Thoracic aorta (tissue), 2 donors: Measurements from ENCODE around the gene REG3A. TPM values are rescaled to one million over a fixed set of nuclear protein-coding genes. Genes with fewer than 3 reads are reported as not detected.

Experiments used
- ATAC-seq: fragments of 150-250 bp; one replicate; pipeline ENCODE4 v1.8.0; 2017; ENCODE audit warnings: low read depth; ENCODE audit not compliant: insufficient number of reproducible peaks, low FRiP score
- DNase-seq: peaks from one replicate; pipeline ENCODE4 v3.0.0-alpha.2; 2020; ENCODE audit warnings: low spot score
- H3K27ac ChIP-seq, 2 donors: fragments of 200-600 bp; sonication (generic); 1 replicate in 1 of 2; 2 replicates in 1 of 2; pipeline ENCODE4 v1.5.1; 2016; ENCODE audit warnings: mild to moderate bottlenecking in 2 of 2, moderate library complexity in 2 of 2
- H3K27me3 ChIP-seq: fragments of 200-600 bp; sonication (generic); replicated peaks from 2 replicates; pipeline ENCODE4 v1.6.0; 2016; ENCODE audit warnings: mild to moderate bottlenecking; ENCODE audit not compliant: insufficient read depth
- H3K36me3 ChIP-seq: fragments of 200-600 bp; sonication (generic); one replicate; pipeline ENCODE4 v1.5.1; 2016
- H3K4me1 ChIP-seq, 2 donors: fragments of 200-600 bp; sonication (generic); 1 replicate in 1 of 2; 2 replicates in 1 of 2; pipeline versions ENCODE4 v1.5.1 to v1.6.0; 2016; ENCODE audit warnings: low read depth in 2 of 2, mild to moderate bottlenecking in 1 of 2; ENCODE audit not compliant: control insufficient read depth in 1 of 2
- H3K4me3 ChIP-seq: fragments of 200-600 bp; sonication (generic); 2 replicates; pipeline ENCODE4 v1.5.1; 2016; ENCODE audit warnings: mild to moderate bottlenecking
- H3K9me3 ChIP-seq: fragments of 200-600 bp; sonication (generic); 2 replicates; pipeline ENCODE4 v1.5.1; 2016
- CTCF ChIP-seq: fragments of 200-600 bp; sonication (generic); IDR thresholded peaks from one replicate; pipeline ENCODE4 v1.5.1; 2019; ENCODE audit warnings: antibody characterized with exemption
- total RNA-seq, 2 donors: library from RNA; depleted of rRNA; stranded (reverse); fragments of >200 nt; gene quantifications; one replicate each; pipeline versions ENCODE4 v1.1.0 to v1.2.3, GENCODE V29; 2016

REG3A gene
- total RNA-seq, 2 donors from 2014 or later, result 2.8 to 8.3 TPM

- ATAC-seq (no peak), DNase-seq (no peak)
- TF ChIP-seq CTCF, result no peak
- no peak overlapping the region for H3K4me3 ChIP-seq
- no peaks in the 10 kb centered on the region for H3K27me3 ChIP-seq
- H3K4me1 ChIP-seq, result no peaks in the 10 kb centered on the region
- H3K9me3 ChIP-seq, result no peaks in the 10 kb centered on the region
- no peak overlapping the region for H3K27ac ChIP-seq
- no peaks in the 10 kb centered on the region for H3K36me3 ChIP-seq
Measured at GRCh38 chr2:79138385-79138784, 21.2 kb downstream of the REG3A start.

GRCh38 chr2:79131687-79132086 lies 27.9 kb downstream of the REG3A start:
- Histone ChIP-seq H3K4me3 (no peak overlapping the region), H3K4me1 (no peaks in the 10 kb centered on the region), H3K9me3 (no peaks in the 10 kb centered on the region), H3K36me3 (no peaks in the 10 kb centered on the region), H3K27me3 (no peaks in the 10 kb centered on the region), H3K27ac (no peak overlapping the region)
- ATAC-seq (no peak), DNase-seq (no peak)
- no peak for TF ChIP-seq CTCF

- DNase-seq (no peak), ATAC-seq (no peak)
- no peaks in the 10 kb centered on the region for H3K9me3 ChIP-seq
- H3K27me3 ChIP-seq, result no peaks in the 10 kb centered on the region
- H3K4me3 ChIP-seq, result no peak overlapping the region
- H3K4me1 ChIP-seq, result no peaks in the 10 kb centered on the region
- H3K27ac ChIP-seq, result no peak overlapping the region
- no peak for TF ChIP-seq CTCF
- no peaks in the 10 kb centered on the region for H3K36me3 ChIP-seq
Measured at GRCh38 chr2:79129804-79130203, 29.7 kb downstream of the REG3A start.

- H3K9me3 ChIP-seq, result no peaks in the 10 kb centered on the region
- H3K27ac ChIP-seq, result no peak overlapping the region
- H3K4me1 ChIP-seq, result no peaks in the 10 kb centered on the region
- no peak for DNase-seq
- ATAC-seq, result no peak
- no peaks in the 10 kb centered on the region for H3K36me3 ChIP-seq
- TF ChIP-seq CTCF, result no peak
- no peak overlapping the region for H3K4me3 ChIP-seq
- no peaks in the 10 kb centered on the region for H3K27me3 ChIP-seq
Measured at GRCh38 chr2:79129260-79129659, 30.3 kb downstream of the REG3A start.

GRCh38 chr2:79128406-79128805 lies 31.1 kb downstream of the REG3A start:
- Histone ChIP-seq H3K27ac (no peak overlapping the region), H3K4me3 (no peak overlapping the region), H3K9me3 (no peaks in the 10 kb centered on the region), H3K36me3 (no peaks in the 10 kb centered on the region), H3K27me3 (no peaks in the 10 kb centered on the region), H3K4me1 (no peaks in the 10 kb centered on the region)
- TF ChIP-seq CTCF, result no peak
- no peak for ATAC-seq
- DNase-seq, result no peak
